Liver (tissue), 3 donors: ENCODE measurements around the gene THBS3.

Experiments
- ATF3 ChIP-seq: IDR thresholded peaks from 2 replicates; pipeline ENCODE4 v1.6.1; 2016; ENCODE audit warnings: antibody characterized with exemption
- EGR1 ChIP-seq, 2 donors: IDR thresholded peaks; 2 replicates each; pipeline ENCODE4 v1.6.1; 2016 to 2018; ENCODE audit warnings: antibody characterized with exemption in 2 of 2, low read depth in 2 of 2
- GABPA ChIP-seq, 2 donors: IDR thresholded peaks in 1 of 2; conservative IDR thresholded peaks in 1 of 2; 2 replicates each; pipeline ENCODE4 v1.6.1; 2016; ENCODE audit warnings: antibody characterized with exemption in 2 of 2, mild to moderate bottlenecking in 1 of 2, moderate library complexity in 1 of 2
- JUND ChIP-seq, 2 donors: IDR thresholded peaks; 2 replicates each; pipeline ENCODE4 v1.6.1; 2016; ENCODE audit warnings: antibody characterized with exemption in 2 of 2
- RAD21 ChIP-seq, 2 donors: IDR thresholded peaks; 2 replicates each; pipeline ENCODE4 v1.6.1; 2016; ENCODE audit warnings: antibody characterized with exemption in 2 of 2, mild to moderate bottlenecking in 2 of 2
- RXRA ChIP-seq, 2 donors: IDR thresholded peaks; 2 replicates each; pipeline ENCODE4 v1.6.1; 2017 to 2018; ENCODE audit warnings: antibody characterized with exemption in 2 of 2, mild to moderate bottlenecking in 1 of 2
- SP1 ChIP-seq: IDR thresholded peaks from 2 replicates; pipeline ENCODE4 v1.6.1; 2018; ENCODE audit warnings: antibody characterized with exemption, mild to moderate bottlenecking
- TAF1 ChIP-seq: conservative IDR thresholded peaks from 2 replicates; pipeline ENCODE4 v1.6.1; 2016; ENCODE audit warnings: antibody characterized with exemption, mild to moderate bottlenecking
- TF ChIP-seq, protein P1 (sequence below): fragments of 150-350 bp; IDR thresholded peaks from 2 replicates; pipeline ENCODE4 v1.5.1; 2017; ENCODE audit warnings: improper control_type of control experiment, low read depth, low read length; ENCODE audit not compliant: missing input control
- TF ChIP-seq, protein P2 (sequence below): IDR thresholded peaks from 2 replicates; pipeline ENCODE4 v1.6.1; 2016; ENCODE audit warnings: antibody characterized with exemption, mild to moderate bottlenecking
- donor health status: healthy.
- donor health status: healthy.

DNA sequence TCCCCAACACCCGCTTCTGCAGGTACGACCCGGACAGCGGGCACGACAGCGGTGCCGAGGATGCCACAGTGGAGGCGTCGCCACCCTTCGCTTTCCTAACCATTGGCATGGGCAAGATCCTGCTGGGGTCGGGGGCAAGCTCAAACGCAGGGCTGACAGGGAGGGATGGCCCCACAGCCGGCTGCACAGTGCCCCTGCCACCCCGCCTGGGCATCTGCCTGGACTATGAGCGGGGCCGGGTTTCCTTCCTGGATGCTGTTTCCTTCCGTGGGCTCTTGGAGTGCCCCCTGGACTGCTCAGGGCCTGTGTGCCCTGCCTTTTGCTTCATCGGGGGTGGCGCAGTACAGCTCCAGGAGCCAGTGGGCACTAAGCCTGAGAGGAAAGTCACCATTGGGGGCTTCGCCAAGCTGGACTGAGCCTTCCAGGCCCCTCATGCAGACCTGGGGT lies 23.9 kb downstream of the THBS3 start:
- no peak for TF ChIP-seq GABPA (IDR thresholded peaks at IDR 0.05 in 1 of 2, conservative IDR thresholded peaks at IDR 0.05 in 1 of 2)
- TF ChIP-seq, protein P1, sequence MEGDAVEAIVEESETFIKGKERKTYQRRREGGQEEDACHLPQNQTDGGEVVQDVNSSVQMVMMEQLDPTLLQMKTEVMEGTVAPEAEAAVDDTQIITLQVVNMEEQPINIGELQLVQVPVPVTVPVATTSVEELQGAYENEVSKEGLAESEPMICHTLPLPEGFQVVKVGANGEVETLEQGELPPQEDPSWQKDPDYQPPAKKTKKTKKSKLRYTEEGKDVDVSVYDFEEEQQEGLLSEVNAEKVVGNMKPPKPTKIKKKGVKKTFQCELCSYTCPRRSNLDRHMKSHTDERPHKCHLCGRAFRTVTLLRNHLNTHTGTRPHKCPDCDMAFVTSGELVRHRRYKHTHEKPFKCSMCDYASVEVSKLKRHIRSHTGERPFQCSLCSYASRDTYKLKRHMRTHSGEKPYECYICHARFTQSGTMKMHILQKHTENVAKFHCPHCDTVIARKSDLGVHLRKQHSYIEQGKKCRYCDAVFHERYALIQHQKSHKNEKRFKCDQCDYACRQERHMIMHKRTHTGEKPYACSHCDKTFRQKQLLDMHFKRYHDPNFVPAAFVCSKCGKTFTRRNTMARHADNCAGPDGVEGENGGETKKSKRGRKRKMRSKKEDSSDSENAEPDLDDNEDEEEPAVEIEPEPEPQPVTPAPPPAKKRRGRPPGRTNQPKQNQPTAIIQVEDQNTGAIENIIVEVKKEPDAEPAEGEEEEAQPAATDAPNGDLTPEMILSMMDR = no peak
- TF ChIP-seq RAD21 (IDR thresholded peaks at IDR 0.05) = no peak
- TF ChIP-seq SP1 = no peak
- TF ChIP-seq, protein P2, sequence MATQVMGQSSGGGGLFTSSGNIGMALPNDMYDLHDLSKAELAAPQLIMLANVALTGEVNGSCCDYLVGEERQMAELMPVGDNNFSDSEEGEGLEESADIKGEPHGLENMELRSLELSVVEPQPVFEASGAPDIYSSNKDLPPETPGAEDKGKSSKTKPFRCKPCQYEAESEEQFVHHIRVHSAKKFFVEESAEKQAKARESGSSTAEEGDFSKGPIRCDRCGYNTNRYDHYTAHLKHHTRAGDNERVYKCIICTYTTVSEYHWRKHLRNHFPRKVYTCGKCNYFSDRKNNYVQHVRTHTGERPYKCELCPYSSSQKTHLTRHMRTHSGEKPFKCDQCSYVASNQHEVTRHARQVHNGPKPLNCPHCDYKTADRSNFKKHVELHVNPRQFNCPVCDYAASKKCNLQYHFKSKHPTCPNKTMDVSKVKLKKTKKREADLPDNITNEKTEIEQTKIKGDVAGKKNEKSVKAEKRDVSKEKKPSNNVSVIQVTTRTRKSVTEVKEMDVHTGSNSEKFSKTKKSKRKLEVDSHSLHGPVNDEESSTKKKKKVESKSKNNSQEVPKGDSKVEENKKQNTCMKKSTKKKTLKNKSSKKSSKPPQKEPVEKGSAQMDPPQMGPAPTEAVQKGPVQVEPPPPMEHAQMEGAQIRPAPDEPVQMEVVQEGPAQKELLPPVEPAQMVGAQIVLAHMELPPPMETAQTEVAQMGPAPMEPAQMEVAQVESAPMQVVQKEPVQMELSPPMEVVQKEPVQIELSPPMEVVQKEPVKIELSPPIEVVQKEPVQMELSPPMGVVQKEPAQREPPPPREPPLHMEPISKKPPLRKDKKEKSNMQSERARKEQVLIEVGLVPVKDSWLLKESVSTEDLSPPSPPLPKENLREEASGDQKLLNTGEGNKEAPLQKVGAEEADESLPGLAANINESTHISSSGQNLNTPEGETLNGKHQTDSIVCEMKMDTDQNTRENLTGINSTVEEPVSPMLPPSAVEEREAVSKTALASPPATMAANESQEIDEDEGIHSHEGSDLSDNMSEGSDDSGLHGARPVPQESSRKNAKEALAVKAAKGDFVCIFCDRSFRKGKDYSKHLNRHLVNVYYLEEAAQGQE = no peak
- no peak for TF ChIP-seq JUND (IDR thresholded peaks at IDR 0.05)
- no peak for TF ChIP-seq ATF3
- no peak for TF ChIP-seq RXRA (IDR thresholded peaks at IDR 0.05)
- TF ChIP-seq TAF1 = no peak
- no peak for TF ChIP-seq EGR1 (IDR thresholded peaks at IDR 0.05; ENCODE audit: low read depth in 2 of 2)
